22Rv1 (cell line): Measurements from ENCODE around the gene KCNG2.

Experiments
- CTCF ChIP-seq: fragments of 450-650 bp; IDR thresholded peaks from 2 replicates; pipeline ENCODE4 v1.5.1; 2017; ENCODE audit warnings: mild to moderate bottlenecking
- ZFX ChIP-seq: fragments of 450-650 bp; IDR thresholded peaks from 2 replicates; pipeline ENCODE4 v1.6.1; 2017; ENCODE audit warnings: antibody characterized with exemption, borderline replicate concordance

- TF ChIP-seq CTCF (no peak), ZFX (no peak)
Measured at GRCh38 chr18:79940814-79941472, 143.2 kb downstream of the KCNG2 start.
